HEK293T (cell line): ENCODE data around the gene MACROH2A1.

ENCODE experiments used
- CTCF ChIA-PET: fragments of 350-600 bp; formaldehyde crosslinking; extraction: SDS; loops from one replicate; lab custom pipeline; 2021; ENCODE audit warnings: antibody characterized with exemption, inconsistent platforms; lab: Yijun Ruan, JAX
- POLR2A ChIA-PET: fragments of 350-600 bp; formaldehyde crosslinking; extraction: SDS; loops from one replicate; lab custom pipeline; 2020; ENCODE audit warnings: antibody characterized with exemption, inconsistent platforms; lab: Yijun Ruan, JAX
- DNase-seq: peaks from one replicate; pipeline ENCODE4 v3.0.0; 2012; ENCODE audit warnings: mixed read lengths; ENCODE audit errors: extremely low spot score
- ARNT ChIP-seq: fragments of 450-650 bp; IDR thresholded peaks from 2 replicates; pipeline ENCODE4 v1.6.1; 2017; ENCODE audit warnings: mild to moderate bottlenecking
- BHLHE40 ChIP-seq: fragments of 450-650 bp; IDR thresholded peaks from 2 replicates; pipeline ENCODE4 v1.6.1; 2016; ENCODE audit warnings: mild to moderate bottlenecking, moderate library complexity, borderline replicate concordance
- CTBP1 ChIP-seq: fragments of 450-650 bp; IDR thresholded peaks from 2 replicates; pipeline ENCODE4 v1.6.1; 2016; ENCODE audit warnings: borderline replicate concordance
- ELF4 ChIP-seq: fragments of 450-650 bp; IDR thresholded peaks from 2 replicates; pipeline ENCODE4 v1.6.1; 2017; ENCODE audit warnings: antibody characterized with exemption
- FOXA1 ChIP-seq: fragments of 450-650 bp; IDR thresholded peaks from 2 replicates; pipeline ENCODE4 v1.6.1; 2016; ENCODE audit warnings: mild to moderate bottlenecking
- FOXK2 ChIP-seq: fragments of 450-650 bp; IDR thresholded peaks from 2 replicates; pipeline ENCODE4 v1.6.1; 2016; ENCODE audit warnings: mild to moderate bottlenecking
- FOXM1 ChIP-seq: fragments of 450-650 bp; IDR thresholded peaks from 2 replicates; pipeline ENCODE4 v1.6.1; 2017; ENCODE audit warnings: mild to moderate bottlenecking, borderline replicate concordance
- HDGF ChIP-seq: fragments of 450-650 bp; IDR thresholded peaks from 2 replicates; pipeline ENCODE4 v1.6.1; 2017; ENCODE audit warnings: antibody characterized with exemption, borderline replicate concordance
- L3MBTL2 ChIP-seq: fragments of 450-650 bp; conservative IDR thresholded peaks from 2 replicates; pipeline ENCODE4 v1.6.1; 2016; ENCODE audit warnings: mild to moderate bottlenecking
- LEF1 ChIP-seq: fragments of 450-650 bp; IDR thresholded peaks from 2 replicates; pipeline ENCODE4 v1.6.1; 2017; ENCODE audit warnings: mild to moderate bottlenecking, borderline replicate concordance
- NFRKB ChIP-seq: fragments of 450-650 bp; IDR thresholded peaks from 2 replicates; pipeline ENCODE4 v1.6.1; 2016; ENCODE audit warnings: mild to moderate bottlenecking, moderate library complexity
- PKNOX1 ChIP-seq: fragments of 450-650 bp; IDR thresholded peaks from 2 replicates; pipeline ENCODE4 v1.6.1; 2016
- SP1 ChIP-seq: fragments of 450-650 bp; IDR thresholded peaks from 2 replicates; pipeline ENCODE4 v1.6.1; 2017
- SUZ12 ChIP-seq: fragments of 450-650 bp; IDR thresholded peaks from 2 replicates; pipeline ENCODE4 v1.6.1; 2016; ENCODE audit warnings: mild to moderate bottlenecking
- TARDBP ChIP-seq: fragments of 450-650 bp; IDR thresholded peaks from 2 replicates; pipeline ENCODE4 v1.6.1; 2016
- ZNF384 ChIP-seq: fragments of 450-650 bp; IDR thresholded peaks from 2 replicates; pipeline ENCODE4 v1.6.1; 2016

The MACROH2A1 gene

GRCh38 chr5:135377751-135378680 lies 21.0 kb downstream of the MACROH2A1 start:
- POLR2A ChIA-PET: no interaction called here
- no peak for TF ChIP-seq TARDBP
- TF ChIP-seq SUZ12: no peak
- TF ChIP-seq FOXK2: no peak
- no peak for TF ChIP-seq NFRKB
- no peak for TF ChIP-seq LEF1
- no peak for TF ChIP-seq PKNOX1
- TF ChIP-seq HDGF: no peak
- TF ChIP-seq FOXM1: no peak
- TF ChIP-seq L3MBTL2: no peak
- no peak for TF ChIP-seq FOXA1
- no peak for TF ChIP-seq ELF4
- TF ChIP-seq SP1: no peak
- TF ChIP-seq CTBP1: no peak
- TF ChIP-seq BHLHE40: no peak
- no peak for TF ChIP-seq ZNF384
- no peak for TF ChIP-seq ARNT
- CTCF ChIA-PET: interaction anchor here (0.6 kb wide), 1 partner anchor 48 kb away, joined by 3 read pairs; no protein-coding TSS in a partner anchor
- no peak for DNase-seq

- DNase-seq: no peak
- ChIA-PET CTCF (interaction anchor here (0.6 kb wide), 1 partner anchor 49 kb away, joined by 3 read pairs; no protein-coding TSS in a partner anchor), POLR2A (no interaction called here)
- TF ChIP-seq FOXM1 (no peak), PKNOX1 (no peak)
Measured at GRCh38 chr5:135376961-135377624, 21.9 kb downstream of the MACROH2A1 start.

GRCh38 chr5:135375040-135375793 lies 23.8 kb downstream of the MACROH2A1 start:
- ChIA-PET CTCF (interaction anchor here (1.1 kb wide), 1 partner anchor 15 kb away, joined by 5 read pairs; no protein-coding TSS in a partner anchor), POLR2A (interaction anchor here (1.1 kb wide), 1 partner anchor 10 kb away, joined by 3 read pairs; no protein-coding TSS in a partner anchor)
- DNase-seq: no peak
- TF ChIP-seq SUZ12: no peak
- TF ChIP-seq LEF1: no peak
- no peak for TF ChIP-seq HDGF
- TF ChIP-seq PKNOX1: no peak

GRCh38 chr5:135373736-135374515 lies 25.1 kb downstream of the MACROH2A1 start:
- ChIA-PET POLR2A (no interaction called here), CTCF (no interaction called here)
- DNase-seq: no peak
- TF ChIP-seq LEF1 (no peak), TARDBP (no peak), FOXK2 (no peak)

- POLR2A ChIA-PET: no interaction called here
Measured at GRCh38 chr5:135372654-135373381, 26.2 kb downstream of the MACROH2A1 start.

More at GRCh38 chr5:135372654-135373381, 26.2 kb downstream of the MACROH2A1 start:
- TF ChIP-seq FOXK2 (no peak), SUZ12 (no peak), L3MBTL2 (no peak), ELF4 (no peak), HDGF (no peak), LEF1 (no peak), FOXM1 (no peak)
- CTCF ChIA-PET: no interaction called here
- no peak for DNase-seq
